OCI-LY7 (cell line): Measurements from ENCODE around the gene USH2A. TPM values are rescaled to one million over a fixed set of nuclear protein-coding genes. Genes with fewer than 3 reads are reported as not detected.
A peak's percentile ranks its signal among the peaks of the same experiment; 100 is the strongest.

Experiments used
- BruUV-seq: library from RNA; stranded (reverse); fragments of 400-500 nt; replicated peaks from 2 replicates; lab custom pipeline; 2021; lab: Mats Ljungman, UMichigan
- CTCF ChIA-PET: fragments of 300-600 bp; sonication (Branson Sonifier 250); formaldehyde crosslinking; loops from one replicate; lab custom pipeline; 2022; ENCODE audit warnings: antibody characterized with exemption; ENCODE audit not compliant: unreplicated experiment; lab: Charles Lee
- POLR2A ChIA-PET: fragments of 300-600 bp; sonication (Branson Sonifier 250); formaldehyde crosslinking; loops from one replicate; lab custom pipeline; 2022; ENCODE audit warnings: antibody characterized with exemption; lab: Charles Lee
- DNase-seq: peaks from one replicate; pipeline ENCODE4 v3.0.0-alpha.2; 2015; ENCODE audit warnings: low spot score
- H2AFZ ChIP-seq: fragments of 200-600 bp; sonication (generic), shearing (Covaris generic); 2 replicates; pipeline ENCODE4 v1.6.1; 2014; ENCODE audit warnings: mild to moderate bottlenecking, antibody characterized with exemption, low read length, moderate library complexity
- H3K27ac ChIP-seq: fragments of 200-600 bp; sonication (generic); 2 replicates; pipeline ENCODE4 v1.5.1; 2014; ENCODE audit warnings: mixed run types, low read depth, mild to moderate bottlenecking, moderate library complexity, low read length, inconsistent platforms; ENCODE audit not compliant: poor library complexity, severe bottlenecking
- H3K36me3 ChIP-seq: fragments of 200-600 bp; sonication (generic); 2 replicates; pipeline ENCODE4 v1.6.1; 2014; ENCODE audit warnings: mild to moderate bottlenecking, antibody characterized with exemption, low read length, moderate library complexity, mixed read lengths; ENCODE audit not compliant: insufficient read depth
- H3K4me1 ChIP-seq: fragments of 200-600 bp; sonication (generic); 2 replicates; pipeline ENCODE4 v1.5.1; 2014; ENCODE audit warnings: mild to moderate bottlenecking, low read length; ENCODE audit not compliant: insufficient read depth, poor library complexity, severe bottlenecking
- H3K4me2 ChIP-seq: fragments of 200-600 bp; sonication (generic); 2 replicates; pipeline ENCODE4 v1.6.1; 2014; ENCODE audit warnings: mild to moderate bottlenecking, low read length
- H3K4me3 ChIP-seq: fragments of 200-600 bp; sonication (generic); 2 replicates; pipeline ENCODE4 v1.5.1; 2014; ENCODE audit warnings: mild to moderate bottlenecking, low read depth, low read length; ENCODE audit not compliant: poor library complexity, severe bottlenecking
- H3K79me2 ChIP-seq: fragments of 200-600 bp; sonication (generic); 2 replicates; pipeline ENCODE4 v1.6.1; 2016; ENCODE audit warnings: low read depth, mild to moderate bottlenecking, low read length, moderate library complexity, mixed read lengths; ENCODE audit not compliant: insufficient read depth
- H3K9me2 ChIP-seq: fragments of 200-600 bp; sonication (generic); 2 replicates; pipeline ENCODE4 v1.6.1; 2016; ENCODE audit warnings: mild to moderate bottlenecking, low read length, mixed read lengths; ENCODE audit not compliant: insufficient read depth
- H3K9me3 ChIP-seq: fragments of 200-600 bp; sonication (generic); 2 replicates; pipeline ENCODE4 v1.6.1; 2014; ENCODE audit warnings: mild to moderate bottlenecking, mixed run types, low read length, mixed read lengths
- H4K20me1 ChIP-seq: fragments of 200-600 bp; sonication (generic); 2 replicates; pipeline ENCODE4 v1.6.1; 2014; ENCODE audit warnings: mild to moderate bottlenecking, antibody characterized with exemption, low read length, moderate library complexity, mixed read lengths; ENCODE audit not compliant: insufficient read depth
- EZH2phosphoT487 ChIP-seq: fragments of 200-600 bp; sonication (generic); IDR thresholded peaks from 2 replicates; pipeline ENCODE4 v1.6.1; 2018; ENCODE audit warnings: low read depth, borderline replicate concordance, mild to moderate bottlenecking, mixed run types, antibody characterized with exemption, low read length, moderate library complexity, mixed read lengths
- intact Hi-C: fragments of 100-400 bp; cut with micrococcal nuclease; formaldehyde crosslinking; loops from one replicate; pipeline ENCODE4 v1.10.0; 2022; ENCODE audit not compliant: unreplicated experiment
- total RNA-seq, 2 experiments: library from RNA; depleted of rRNA in 1 of 2; stranded (reverse); fragments of >200 nt in 1 of 2; shearing (Covaris generic) in 1 of 2; gene quantifications; 2 replicates each; pipeline ENCODE4 v1.2.3, GENCODE V29; 2014 to 2022
- TF ChIP-seq, protein P1 (sequence below): fragments of 200-600 bp; sonication (generic); conservative IDR thresholded peaks from 2 replicates; pipeline ENCODE4 v1.5.1; 2014; ENCODE audit warnings: mild to moderate bottlenecking, antibody characterized with exemption, low read length, moderate library complexity, mixed read lengths

USH2A gene
- total RNA-seq, 2 experiments from 2014 or later: not detected

DNA sequence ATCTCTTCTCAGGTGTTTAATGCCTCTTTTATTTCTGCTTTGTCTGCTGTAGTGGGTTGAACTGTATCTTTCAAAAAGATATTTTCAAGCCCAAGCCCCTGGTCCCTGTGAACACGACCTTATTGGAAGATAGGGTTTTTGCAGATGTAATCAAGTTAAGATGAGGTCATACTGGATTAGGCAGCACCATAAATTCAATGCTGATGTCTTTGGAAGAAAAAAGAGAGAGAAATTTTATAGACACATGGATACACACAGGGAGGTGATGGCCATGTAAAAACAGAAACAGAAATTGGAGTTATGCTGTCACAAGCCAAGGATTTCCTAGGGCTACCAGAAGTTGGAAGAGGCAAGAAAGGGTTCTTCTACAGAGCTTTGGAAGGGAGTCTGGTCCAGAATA is 554.7 kb downstream of the USH2A start:
- DNase-seq: no peak
- Histone ChIP-seq H4K20me1 (no peaks in the 10 kb centered on the region), H3K9me3 (no peaks in the 10 kb centered on the region), H2AFZ (no peak overlapping the region), H3K9me2 (no peaks in the 10 kb centered on the region), H3K79me2 (no peaks in the 10 kb centered on the region), H3K4me2 (no peak overlapping the region), H3K4me1 (no peaks in the 10 kb centered on the region), H3K27ac (no peak overlapping the region), H3K36me3 (no peaks in the 10 kb centered on the region), H3K4me3 (no peak overlapping the region)
- POLR2A ChIA-PET: no interaction called here
- intact Hi-C loops: no loop called here
- TF ChIP-seq, protein P1, sequence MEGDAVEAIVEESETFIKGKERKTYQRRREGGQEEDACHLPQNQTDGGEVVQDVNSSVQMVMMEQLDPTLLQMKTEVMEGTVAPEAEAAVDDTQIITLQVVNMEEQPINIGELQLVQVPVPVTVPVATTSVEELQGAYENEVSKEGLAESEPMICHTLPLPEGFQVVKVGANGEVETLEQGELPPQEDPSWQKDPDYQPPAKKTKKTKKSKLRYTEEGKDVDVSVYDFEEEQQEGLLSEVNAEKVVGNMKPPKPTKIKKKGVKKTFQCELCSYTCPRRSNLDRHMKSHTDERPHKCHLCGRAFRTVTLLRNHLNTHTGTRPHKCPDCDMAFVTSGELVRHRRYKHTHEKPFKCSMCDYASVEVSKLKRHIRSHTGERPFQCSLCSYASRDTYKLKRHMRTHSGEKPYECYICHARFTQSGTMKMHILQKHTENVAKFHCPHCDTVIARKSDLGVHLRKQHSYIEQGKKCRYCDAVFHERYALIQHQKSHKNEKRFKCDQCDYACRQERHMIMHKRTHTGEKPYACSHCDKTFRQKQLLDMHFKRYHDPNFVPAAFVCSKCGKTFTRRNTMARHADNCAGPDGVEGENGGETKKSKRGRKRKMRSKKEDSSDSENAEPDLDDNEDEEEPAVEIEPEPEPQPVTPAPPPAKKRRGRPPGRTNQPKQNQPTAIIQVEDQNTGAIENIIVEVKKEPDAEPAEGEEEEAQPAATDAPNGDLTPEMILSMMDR: no peak
- TF ChIP-seq EZH2phosphoT487: no peak
- no TSS peak for BruUV-seq
- CTCF ChIA-PET: no interaction called here

DNA sequence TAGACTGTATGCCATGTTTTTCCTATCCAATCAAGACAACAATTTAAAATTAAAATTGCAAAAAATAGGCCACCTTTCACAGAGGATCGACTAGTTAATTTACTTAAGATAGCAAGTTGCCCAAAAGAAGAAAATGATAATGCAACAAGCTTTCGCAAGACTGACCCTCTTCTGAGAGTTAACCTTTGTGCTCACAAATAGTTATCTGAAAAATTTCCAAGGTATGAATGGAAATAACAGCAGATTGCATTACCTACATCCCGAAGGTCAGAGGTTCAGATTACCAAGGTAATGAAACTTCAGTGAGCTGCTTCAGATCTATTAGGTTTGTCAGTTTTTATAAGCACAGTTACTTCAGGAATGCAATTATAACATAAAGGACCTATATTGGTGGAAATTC is 558.2 kb downstream of the USH2A start:
- Histone ChIP-seq H2AFZ (no peak overlapping the region), H3K27ac (no peak overlapping the region), H3K4me2 (no peak overlapping the region), H3K4me3 (no peak overlapping the region), H3K4me1 (no peaks in the 10 kb centered on the region), H3K79me2 (no peaks in the 10 kb centered on the region), H3K9me3 (no peaks in the 10 kb centered on the region), H4K20me1 (no peaks in the 10 kb centered on the region), H3K36me3 (no peaks in the 10 kb centered on the region), H3K9me2 (no peaks in the 10 kb centered on the region)
- ChIA-PET CTCF (no interaction called here), POLR2A (no interaction called here)
- intact Hi-C loops: no loop called here
- DNase-seq: no peak
- BruUV-seq: no TSS peak
- TF ChIP-seq, protein P1: no peak
- TF ChIP-seq EZH2phosphoT487: no peak

DNA sequence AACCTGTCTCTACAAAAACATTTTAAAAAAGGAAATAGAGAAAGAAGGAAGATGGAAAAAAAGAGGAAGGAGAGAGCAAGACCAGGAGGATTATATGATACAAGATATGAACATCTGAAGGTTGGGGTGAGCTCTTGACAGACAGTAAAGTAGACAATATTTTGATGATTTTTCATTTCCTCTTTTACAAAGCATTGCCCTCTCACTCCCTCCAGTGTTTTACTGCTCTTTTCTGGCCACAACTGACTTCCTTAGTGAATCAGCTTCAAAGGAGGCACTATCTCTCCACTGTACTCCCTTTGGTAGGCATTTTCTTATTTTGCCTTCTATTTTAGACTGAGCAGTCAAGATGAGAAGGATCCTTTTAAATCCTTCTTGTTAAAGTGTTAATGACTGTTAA is 559.5 kb downstream of the USH2A start:
- H3K9me3 ChIP-seq: no peaks in the 10 kb centered on the region
- H3K36me3 ChIP-seq: no peaks in the 10 kb centered on the region
- H3K79me2 ChIP-seq: no peaks in the 10 kb centered on the region
- no peak overlapping the region for H3K27ac ChIP-seq
- no peaks in the 10 kb centered on the region for H3K9me2 ChIP-seq
- no peak overlapping the region for H3K4me2 ChIP-seq
- ChIA-PET POLR2A (interaction anchor here (0.8 kb wide), 1 partner anchor 10 kb away, joined by 3 read pairs; no protein-coding TSS in a partner anchor), CTCF (no interaction called here)
- intact Hi-C loops: no loop called here
- TF ChIP-seq, protein P1: no peak
- TF ChIP-seq EZH2phosphoT487: no peak
- no peak overlapping the region for H2AFZ ChIP-seq
- H4K20me1 ChIP-seq: no peaks in the 10 kb centered on the region
- H3K4me1 ChIP-seq: no peaks in the 10 kb centered on the region
- BruUV-seq: no TSS peak
- peak; percentile 0 for DNase-seq
- H3K4me3 ChIP-seq: no peak overlapping the region
